ENCODE results near the gene TMEM150C. TPM values are rescaled to one million over a fixed set of nuclear protein-coding genes. Genes with fewer than 3 reads are reported as not detected.

Gene TMEM150C
- total RNA-seq, 1 donor, result 3.3 TPM

DNA sequence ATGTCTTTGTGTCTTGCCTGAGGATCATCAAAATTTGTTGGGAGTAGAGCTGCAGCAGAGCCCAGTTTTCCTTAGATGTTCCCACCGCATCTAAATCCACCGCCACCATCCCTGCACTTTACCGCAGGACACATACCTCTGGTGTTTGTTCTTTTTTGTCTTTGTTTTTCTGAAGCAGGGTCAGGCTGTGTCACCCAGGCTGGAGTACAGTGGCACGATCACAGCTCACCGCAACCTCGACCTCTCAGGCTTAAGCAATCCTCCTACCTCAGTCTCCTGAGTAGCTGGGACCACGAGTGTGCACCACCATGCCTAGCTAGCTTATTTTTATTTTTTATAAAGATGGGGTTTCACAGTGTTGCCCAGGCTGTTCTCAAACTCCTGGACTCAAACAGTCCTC is 126.8 kb downstream of the TMEM150C start:
- H3K4me3 ChIP-seq (ENCODE audit: insufficient read depth, low read length), result no peak overlapping the region
- no peak for DNase-seq (ENCODE audit: insufficient read length, low spot score, missing footprints)
- no peaks in the 10 kb centered on the region for H3K36me3 ChIP-seq (ENCODE audit: insufficient read depth, low read length)
- no peak overlapping the region for H3K27ac ChIP-seq (ENCODE audit: low read depth, low read length)
- H3K9me3 ChIP-seq (ENCODE audit: low read depth, low read length), result no peaks in the 10 kb centered on the region
- TF ChIP-seq, protein P1, sequence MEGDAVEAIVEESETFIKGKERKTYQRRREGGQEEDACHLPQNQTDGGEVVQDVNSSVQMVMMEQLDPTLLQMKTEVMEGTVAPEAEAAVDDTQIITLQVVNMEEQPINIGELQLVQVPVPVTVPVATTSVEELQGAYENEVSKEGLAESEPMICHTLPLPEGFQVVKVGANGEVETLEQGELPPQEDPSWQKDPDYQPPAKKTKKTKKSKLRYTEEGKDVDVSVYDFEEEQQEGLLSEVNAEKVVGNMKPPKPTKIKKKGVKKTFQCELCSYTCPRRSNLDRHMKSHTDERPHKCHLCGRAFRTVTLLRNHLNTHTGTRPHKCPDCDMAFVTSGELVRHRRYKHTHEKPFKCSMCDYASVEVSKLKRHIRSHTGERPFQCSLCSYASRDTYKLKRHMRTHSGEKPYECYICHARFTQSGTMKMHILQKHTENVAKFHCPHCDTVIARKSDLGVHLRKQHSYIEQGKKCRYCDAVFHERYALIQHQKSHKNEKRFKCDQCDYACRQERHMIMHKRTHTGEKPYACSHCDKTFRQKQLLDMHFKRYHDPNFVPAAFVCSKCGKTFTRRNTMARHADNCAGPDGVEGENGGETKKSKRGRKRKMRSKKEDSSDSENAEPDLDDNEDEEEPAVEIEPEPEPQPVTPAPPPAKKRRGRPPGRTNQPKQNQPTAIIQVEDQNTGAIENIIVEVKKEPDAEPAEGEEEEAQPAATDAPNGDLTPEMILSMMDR (IDR thresholded peaks at IDR 0.05; ENCODE audit: extremely low read depth, low read depth, low read length), result no peak
- peaks cover 33% of the 10 kb centered on the region for H4K20me1 ChIP-seq (ENCODE audit: insufficient read depth, low read length)
- peaks cover 11% of the 10 kb centered on the region for H3K4me1 ChIP-seq (ENCODE audit: insufficient read depth, low read length)
- H2AFZ ChIP-seq (ENCODE audit: low read length), result no peak overlapping the region
- no peak overlapping the region for H3K4me2 ChIP-seq (ENCODE audit: insufficient read depth, low read length)
- peaks cover 95% of the 10 kb centered on the region for H3K79me2 ChIP-seq (ENCODE audit: insufficient read depth, low read length)
- no peaks in the 10 kb centered on the region for H3K27me3 ChIP-seq (ENCODE audit: insufficient read depth, low read length)

DNA sequence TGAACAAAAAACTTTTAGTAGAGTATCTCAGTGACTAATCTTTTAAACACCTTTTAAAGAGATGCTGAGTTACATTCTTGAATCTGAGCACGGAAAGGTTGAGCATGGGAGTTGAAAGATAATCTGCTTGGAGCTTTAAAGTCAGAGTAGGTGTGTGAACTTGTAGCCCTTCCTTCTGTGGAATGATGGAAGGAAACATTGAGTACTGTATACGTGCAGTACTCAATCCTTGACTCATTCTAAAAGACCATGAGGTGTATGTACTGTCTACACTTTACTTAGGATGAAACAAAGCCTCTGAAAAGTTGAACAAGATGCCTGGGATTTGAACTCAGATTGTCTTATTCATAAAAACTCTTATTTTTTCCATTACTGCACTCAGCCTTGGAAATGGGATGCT is 128.0 kb downstream of the TMEM150C start:
- Histone ChIP-seq H2AFZ (ENCODE audit: low read length) (no peak overlapping the region), H3K4me1 (ENCODE audit: insufficient read depth, low read length) (peaks cover 11% of the 10 kb centered on the region), H3K4me3 (ENCODE audit: insufficient read depth, low read length) (no peak overlapping the region), H3K27me3 (ENCODE audit: insufficient read depth, low read length) (no peaks in the 10 kb centered on the region), H3K36me3 (ENCODE audit: insufficient read depth, low read length) (no peaks in the 10 kb centered on the region), H3K79me2 (ENCODE audit: insufficient read depth, low read length) (peaks cover 88% of the 10 kb centered on the region), H4K20me1 (ENCODE audit: insufficient read depth, low read length) (peaks cover 30% of the 10 kb centered on the region), H3K4me2 (ENCODE audit: insufficient read depth, low read length) (no peak overlapping the region), H3K27ac (ENCODE audit: low read depth, low read length) (no peak overlapping the region), H3K9me3 (ENCODE audit: low read depth, low read length) (no peaks in the 10 kb centered on the region)
- DNase-seq (ENCODE audit: insufficient read length, low spot score, missing footprints), result no peak
- TF ChIP-seq, protein P1 (IDR thresholded peaks at IDR 0.05; ENCODE audit: extremely low read depth, low read depth, low read length), result no peak

Other genes with a start within 250 kb of the TMEM150C start
- 19.2 and 19.4 TPM in 2 replicates for gene HNRNPD, start 188.0 kb downstream of the TMEM150C start, total RNA-seq
- gene HNRNPDL, start 131.5 kb downstream of the TMEM150C start, total RNA-seq, result 142 and 143 TPM in 2 replicates
- gene ENOPH1, start 131.4 kb downstream of the TMEM150C start, total RNA-seq, result 35.4 and 38.4 TPM in 2 replicates
- 9.4 and 11.9 TPM in 2 replicates for gene SCD5, start 236.8 kb upstream of the TMEM150C start, total RNA-seq

Data from osteoblast (primary cell).